Stomach (tissue), 4 donors: ENCODE measurements around the gene NEURL3.

Experiments used
- CTCF ChIP-seq, 7 experiments: fragments of 450-650 bp in 4 of 7; fragments of 200-600 bp in 3 of 7; sonication (generic) in 3 of 7; IDR thresholded peaks; one replicate each; pipeline ENCODE4 v1.5.1; 2016 to 2019; ENCODE audit warnings: antibody characterized with exemption in 7 of 7, control low read depth in 2 of 7, mild to moderate bottlenecking in 1 of 7
- EP300 ChIP-seq: sonication (generic); formaldehyde crosslinking; IDR thresholded peaks from one replicate; pipeline ENCODE4 v1.6.1; 2017; ENCODE audit warnings: antibody characterized with exemption
- POLR2A ChIP-seq, 4 donors: fragments of 450-650 bp; IDR thresholded peaks; one replicate each; pipeline ENCODE4 v1.6.1; 2016; ENCODE audit warnings: antibody characterized with exemption in 4 of 4, control low read depth in 2 of 4, mild to moderate bottlenecking in 1 of 4, moderate library complexity in 1 of 4
- POLR2AphosphoS5 ChIP-seq, 3 donors: sonication (generic); formaldehyde crosslinking; IDR thresholded peaks; one replicate each; pipeline ENCODE4 v1.6.1; 2016; ENCODE audit warnings: antibody characterized with exemption in 3 of 3

- TF ChIP-seq POLR2AphosphoS5 (IDR thresholded peaks at IDR 0.05) (no peak), CTCF (IDR thresholded peaks at IDR 0.05) (no peak), POLR2A (IDR thresholded peaks at IDR 0.05) (no peak), EP300 (no peak)
Observed at GRCh38 chr2:96477458-96477857, 27.7 kb downstream of the NEURL3 start.
